Renal cortex interstitium (tissue), 11 donors: Measurements from ENCODE around the gene INPP5A. TPM values are rescaled to one million over a fixed set of nuclear protein-coding genes. Genes with fewer than 3 reads are reported as not detected.
"Not testable (repeated sequence)": the region's sequence is repeated elsewhere in the genome, so short reads cannot be mapped to it uniquely, and the experiment has no call there.

Source experiments
- DNase-seq, 11 donors: peaks; one replicate each; pipeline ENCODE4 v3.0.0-alpha.2; 2013; ENCODE audit warnings: low read depth in 9 of 11, low spot score in 4 of 11; ENCODE audit errors: extremely low read depth in 1 of 11
- polyA plus RNA-seq, 3 donors: library from polyadenylated mRNA; unstranded; fragments of 120-200 nt; gene quantifications; one replicate each; pipeline ENCODE4 v1.2.1, GENCODE V29; 2013; ENCODE audit not compliant: insufficient read length in 3 of 3

The INPP5A gene
- polyA plus RNA-seq, 3 donors, result 30.7 to 33.1 (median 31.3) TPM

DNA sequence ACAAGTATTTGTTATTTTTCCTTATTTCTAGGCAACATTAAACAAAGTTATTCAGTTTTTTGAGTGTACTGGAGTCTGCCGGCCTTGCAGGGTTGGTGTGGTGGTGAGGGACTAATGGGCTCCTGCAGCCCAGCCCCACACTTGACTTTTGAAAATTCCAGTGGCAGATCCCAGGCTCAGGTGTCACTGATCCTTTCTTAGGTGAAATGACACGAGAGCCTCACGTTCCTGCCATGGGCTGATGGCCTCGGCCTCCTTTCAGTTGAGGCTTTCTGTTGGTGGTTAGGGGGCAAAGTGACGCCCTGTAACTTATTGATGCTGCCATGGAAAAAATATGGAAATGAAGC, 130.4 kb downstream of the INPP5A start:
- DNase-seq, result peak in 1 of 11 donors; percentile 58

- no peak for DNase-seq
These were observed 131.7 kb downstream of the INPP5A start for GRCh38 chr10:132669208-132669861.

DNA sequence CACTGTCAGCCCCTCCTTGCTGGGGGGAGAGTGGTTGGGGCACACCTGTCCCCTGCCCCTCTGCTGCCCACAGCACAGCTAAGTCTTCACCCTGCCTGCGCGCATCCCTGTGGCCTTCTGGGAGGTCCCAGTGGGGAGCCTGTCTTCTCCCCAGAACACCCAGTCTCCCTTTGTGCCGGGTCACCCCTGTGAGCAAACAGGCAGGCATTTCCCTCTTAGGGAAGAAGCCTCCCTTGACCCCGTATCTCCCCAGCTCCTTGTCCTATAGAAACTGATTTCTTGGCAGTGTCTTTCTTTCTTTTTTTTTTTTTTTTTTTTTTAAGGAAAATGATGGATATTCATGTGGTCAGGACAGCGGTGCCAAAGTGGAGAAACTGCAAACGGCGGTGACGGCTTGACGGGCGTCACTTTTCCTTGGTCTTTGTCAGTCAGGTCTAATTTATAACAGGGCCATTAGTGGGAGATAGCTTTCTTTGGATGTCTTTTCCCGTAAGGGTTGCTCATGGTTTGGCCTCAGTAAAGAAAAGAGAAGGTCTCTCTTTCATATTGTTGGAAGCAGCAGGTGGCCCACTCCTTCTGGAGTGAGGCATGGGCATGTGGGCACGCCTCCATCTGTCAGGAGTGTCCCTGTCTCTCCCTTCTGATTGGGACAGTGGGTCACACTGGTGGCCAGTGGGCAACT, 133.1 kb downstream of the INPP5A start:
- DNase-seq, result no peak

DNA sequence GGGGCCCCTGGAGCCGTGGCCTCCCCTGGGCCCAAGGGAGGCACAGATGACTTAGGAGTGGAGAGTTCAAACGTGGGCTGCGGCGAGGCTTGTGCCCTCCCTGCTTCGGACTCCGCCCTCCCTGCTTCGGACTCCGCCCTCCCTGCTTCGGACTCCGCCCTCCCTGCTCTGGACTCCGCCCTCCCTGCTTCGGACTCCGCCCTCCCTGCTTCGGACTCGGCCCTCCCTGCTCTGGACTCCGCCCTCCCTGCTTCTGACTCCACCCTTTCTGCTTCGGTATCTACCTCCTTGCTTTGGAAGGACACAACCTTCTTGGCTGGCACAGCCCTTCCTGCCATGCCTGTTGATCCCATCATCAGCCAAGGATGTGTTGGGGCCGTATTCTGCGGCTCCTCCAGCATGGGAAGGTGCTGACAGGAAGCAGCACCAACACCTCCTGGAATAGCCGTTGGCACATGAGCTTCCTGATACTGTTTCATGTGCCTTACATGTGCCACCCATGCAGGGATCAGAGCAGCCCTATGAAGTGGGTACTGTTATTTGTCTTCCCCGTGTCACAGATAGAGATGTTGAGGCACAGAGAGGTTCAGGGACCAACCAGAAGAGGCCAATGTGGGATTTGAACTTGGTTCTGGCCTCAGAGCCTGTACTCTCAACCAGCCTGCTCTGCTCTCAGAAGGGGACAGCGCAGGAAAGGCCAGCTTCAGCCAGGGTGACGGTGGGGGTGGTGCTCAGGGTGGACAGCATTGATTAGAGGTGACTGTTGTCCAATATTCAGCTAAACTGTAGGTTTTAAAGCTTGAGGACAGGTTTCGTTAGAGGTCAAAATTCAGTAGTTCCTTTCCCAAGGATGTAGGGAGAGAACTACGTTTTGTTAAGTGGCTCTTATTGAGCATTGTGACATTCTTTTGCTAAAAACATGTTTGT, 133.9 kb downstream of the INPP5A start:
- no peak for DNase-seq

DNA sequence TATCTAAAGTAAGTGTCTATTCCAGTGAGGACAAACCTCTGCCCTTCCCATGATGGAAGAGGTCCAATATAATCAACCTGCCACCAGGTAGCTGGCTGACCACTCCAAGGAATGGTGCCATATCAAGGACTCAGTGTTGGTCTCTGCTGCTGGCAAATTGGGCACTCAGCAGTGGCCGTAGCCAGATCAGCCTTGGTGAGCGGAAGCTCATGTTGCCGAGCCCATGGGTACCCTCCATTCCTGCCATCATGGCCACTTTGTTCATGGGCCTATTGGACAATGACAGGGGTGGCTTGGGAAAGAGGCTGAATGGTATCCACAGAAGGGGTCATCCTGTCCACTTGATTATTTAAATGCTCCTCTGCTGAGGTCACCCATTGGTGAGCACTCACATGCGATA, 136.2 kb downstream of the INPP5A start:
- not testable (repeated sequence) for DNase-seq

DNA sequence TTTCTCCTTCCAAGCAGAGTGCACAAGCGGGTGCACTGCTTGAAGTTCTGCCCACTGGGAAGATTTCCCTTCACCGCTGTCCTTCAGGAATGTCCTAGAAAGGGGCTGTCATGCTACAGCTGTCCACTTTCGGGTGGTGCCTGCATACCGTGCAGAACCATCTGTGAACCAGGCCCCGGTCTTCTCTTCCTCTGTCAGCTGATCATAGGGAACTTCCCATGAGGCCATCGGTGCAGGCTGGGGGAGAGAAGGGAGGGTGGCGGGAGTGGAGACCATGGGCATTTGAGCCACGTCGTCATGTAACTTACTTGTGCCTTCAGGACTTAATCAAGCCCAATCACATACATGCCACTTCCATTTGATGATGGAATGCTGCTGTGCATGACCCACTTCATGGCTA, 136.7 kb downstream of the INPP5A start:
- DNase-seq, result no peak

DNA sequence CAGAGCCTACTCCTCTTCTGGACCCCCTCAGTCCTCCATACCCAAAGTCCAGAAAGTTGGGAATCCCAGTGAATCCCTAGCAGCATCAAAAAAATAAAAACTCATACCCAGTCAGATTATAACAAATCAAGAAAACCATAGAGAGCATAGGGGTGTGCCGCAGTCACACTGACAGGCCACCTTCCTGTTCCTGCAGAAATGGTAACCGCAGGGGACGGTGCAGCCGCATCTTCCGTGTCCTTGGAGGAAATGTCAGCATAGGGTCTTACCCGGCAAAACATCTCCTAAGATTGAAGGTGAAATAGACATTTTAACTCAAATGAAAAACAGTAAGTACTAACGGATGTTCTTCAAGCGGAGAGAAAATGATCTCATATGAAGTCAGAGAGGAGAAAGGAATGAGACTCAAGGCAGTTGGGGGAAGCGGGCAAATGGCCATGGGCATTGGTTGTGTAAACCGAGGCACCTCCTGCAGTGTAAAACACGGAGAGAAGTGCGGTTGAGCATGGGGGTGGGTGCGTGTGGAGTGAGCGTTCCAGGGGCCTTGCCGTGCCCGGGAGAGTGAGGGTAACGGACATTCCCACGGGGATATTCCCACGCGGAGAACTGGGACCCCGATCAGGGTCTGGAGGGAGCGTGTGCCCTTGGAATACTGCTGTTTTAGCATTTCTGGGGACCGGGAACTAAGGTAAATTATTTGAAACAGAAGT, 137.6 kb downstream of the INPP5A start:
- DNase-seq, result no peak

- no peak for DNase-seq
These were observed 138.8 kb downstream of the INPP5A start for GRCh38 chr10:132676193-132676891.

DNA sequence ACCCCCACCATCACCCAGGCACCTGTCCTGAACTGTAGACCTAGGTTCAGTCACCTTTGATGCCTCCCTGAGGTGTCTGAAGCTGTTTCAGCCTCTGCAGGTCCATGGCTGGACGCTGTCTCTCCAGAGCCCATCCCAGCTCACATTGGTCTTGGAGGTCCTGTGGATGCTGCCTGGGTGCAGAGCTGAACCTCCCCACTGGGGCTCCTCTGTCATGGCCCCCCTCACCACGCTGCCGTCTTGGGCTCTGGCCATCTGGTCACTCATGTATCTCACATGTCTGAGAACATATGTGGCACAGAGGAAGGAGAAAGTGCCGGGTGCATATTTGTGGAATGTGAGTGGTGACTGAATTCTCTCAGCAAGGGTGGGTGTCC, 139.5 kb downstream of the INPP5A start:
- no peak for DNase-seq

GRCh38 chr10:132677473-132678227, 140.1 kb downstream of the INPP5A start:
- peak in 4 of 11 donors; percentile 24 to 72 (median 48) for DNase-seq

DNA sequence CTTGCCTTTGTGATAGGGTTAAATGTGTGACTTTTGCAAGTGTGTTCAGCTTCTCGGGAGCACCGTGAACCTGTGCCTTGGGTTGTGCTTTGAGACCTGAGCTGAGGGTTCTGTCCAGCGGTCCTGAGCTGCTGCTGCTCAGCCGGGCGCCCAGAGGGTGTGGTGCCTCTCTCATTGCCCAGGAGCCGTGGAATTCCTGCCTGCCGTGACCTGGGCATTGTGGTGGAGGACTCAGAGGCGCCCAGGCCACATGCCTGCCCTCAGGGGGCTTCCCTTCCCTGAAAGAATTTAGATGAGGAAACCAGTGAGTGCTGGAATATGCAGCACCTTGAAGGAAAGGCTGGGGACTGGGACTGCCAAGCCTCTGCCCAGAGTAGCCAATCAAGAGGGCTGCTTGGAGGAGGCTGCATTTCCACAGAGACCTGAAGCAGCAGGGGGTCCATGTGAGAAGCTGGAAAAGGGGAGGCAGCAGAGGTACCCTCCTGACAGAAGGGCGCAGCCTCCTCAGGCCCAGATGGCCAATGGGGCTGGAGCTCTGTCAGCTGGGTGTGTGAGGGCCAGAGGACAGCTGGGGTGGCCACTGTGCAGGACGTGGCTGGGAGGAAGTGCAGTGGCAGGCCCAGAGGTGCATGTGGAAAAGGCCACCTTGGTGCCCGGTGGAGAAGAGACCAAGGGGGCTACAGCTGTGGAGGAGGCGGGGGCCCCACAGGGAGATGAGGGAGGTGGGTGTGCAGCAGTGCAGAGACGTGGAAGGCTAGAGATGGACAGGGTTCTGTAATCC, 141.0 kb downstream of the INPP5A start:
- DNase-seq, result no peak

- no peak for DNase-seq
These were observed 141.6 kb downstream of the INPP5A start for GRCh38 chr10:132679217-132679595.

DNA sequence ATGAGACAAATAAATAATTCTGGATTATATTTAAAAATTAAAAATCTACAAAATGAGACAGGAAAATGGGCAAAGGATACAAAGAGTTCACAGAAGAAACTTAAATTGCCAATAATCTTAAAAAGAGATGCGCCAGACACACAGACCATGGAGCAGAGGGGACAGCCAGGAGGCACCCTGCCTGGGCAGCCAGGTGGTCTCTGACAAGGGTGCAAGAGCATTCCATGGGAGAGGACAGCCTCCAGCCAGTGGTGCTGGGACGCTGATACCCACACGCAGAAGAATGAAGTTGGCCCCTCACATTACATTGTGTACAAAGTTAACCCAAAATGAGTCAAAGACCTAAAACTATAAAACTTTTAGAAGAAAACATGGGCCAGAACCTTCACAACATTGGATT, 142.1 kb downstream of the INPP5A start:
- DNase-seq, result no peak

GRCh38 chr10:132680741-132681140, 143.2 kb downstream of the INPP5A start:
- DNase-seq, result not testable (repeated sequence)

DNA sequence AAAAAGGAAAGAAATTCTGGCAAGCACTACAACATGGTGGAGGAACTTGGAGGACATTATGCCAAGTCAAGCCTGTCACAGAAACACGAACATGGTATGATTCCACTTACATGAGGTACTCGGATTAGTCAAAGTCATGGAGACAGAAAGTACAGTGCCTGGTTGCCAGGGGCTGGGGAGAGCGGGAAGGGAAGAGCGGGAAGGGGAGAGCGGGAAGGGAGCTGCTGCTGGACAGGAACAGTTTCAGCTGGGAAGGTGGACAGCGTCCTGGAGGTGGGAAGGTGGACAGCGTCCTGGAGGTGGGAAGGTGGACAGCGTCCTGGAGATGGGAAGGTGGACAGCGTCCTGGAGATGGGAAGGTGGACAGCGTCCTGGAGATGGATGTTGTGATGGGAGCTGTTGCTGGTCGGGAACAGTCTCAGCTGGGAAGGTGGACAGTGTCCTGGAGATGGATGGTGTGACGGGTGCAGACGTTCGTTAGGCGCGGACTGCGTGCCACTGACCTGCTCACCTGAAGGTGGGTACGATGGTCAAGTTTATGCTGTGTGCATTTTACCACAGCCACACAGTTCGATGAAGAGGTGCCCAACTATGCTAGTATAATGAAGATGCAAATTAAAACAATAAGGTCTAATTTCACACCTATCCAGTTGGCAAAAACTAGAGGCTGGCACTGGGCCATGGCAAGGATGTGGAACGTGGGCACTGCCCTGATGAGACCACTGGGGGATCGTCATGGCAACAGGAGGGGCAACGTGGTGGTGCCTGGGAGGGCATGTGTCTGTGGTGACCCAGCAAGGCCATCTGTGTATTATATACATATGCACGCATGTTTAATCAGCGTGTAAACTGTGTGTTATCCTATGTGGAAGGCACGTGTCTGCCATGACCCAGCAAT, 144.5 kb downstream of the INPP5A start:
- DNase-seq, result no peak

- no peak for DNase-seq
These were observed 146.7 kb downstream of the INPP5A start for GRCh38 chr10:132684164-132684891.
